Loucy (cell line): ENCODE results near the gene PTPMT1.

Source experiments
- H2AFZ ChIP-seq: fragments of 200-600 bp; sonication (generic); 2 replicates; pipeline ENCODE4 v1.6.0; 2016; ENCODE audit warnings: antibody characterized with exemption, mild to moderate bottlenecking, low read length, moderate library complexity
- H3F3A ChIP-seq: fragments of 200-600 bp; 2 replicates; pipeline ENCODE4 v1.6.0; 2016; ENCODE audit warnings: antibody characterized with exemption, low read depth, mild to moderate bottlenecking
- H3K27me3 ChIP-seq: fragments of 200-600 bp; sonication (generic); 2 replicates; pipeline ENCODE4 v1.6.1; 2014; ENCODE audit warnings: low read length, mild to moderate bottlenecking; ENCODE audit not compliant: insufficient read depth, poor library complexity, severe bottlenecking
- H3K36me3 ChIP-seq: fragments of 200-600 bp; sonication (generic); 2 replicates; pipeline ENCODE4 v1.6.1; 2016; ENCODE audit warnings: low read length; ENCODE audit not compliant: insufficient read depth
- H3K4me1 ChIP-seq: fragments of 200-600 bp; sonication (generic); 2 replicates; pipeline ENCODE4 v1.5.1; 2014; ENCODE audit warnings: low read length, mild to moderate bottlenecking; ENCODE audit not compliant: insufficient read depth, poor library complexity, severe bottlenecking
- H3K4me2 ChIP-seq: fragments of 200-600 bp; sonication (generic); 2 replicates; pipeline ENCODE4 v1.6.0; 2014; ENCODE audit warnings: antibody characterized with exemption, low read length, low read depth, mild to moderate bottlenecking; ENCODE audit not compliant: poor library complexity, severe bottlenecking
- H3K4me3 ChIP-seq: fragments of 200-600 bp; sonication (generic); 2 replicates; pipeline ENCODE4 v1.5.1; 2014; ENCODE audit warnings: low read length, mild to moderate bottlenecking, mixed read lengths; ENCODE audit not compliant: poor library complexity, severe bottlenecking
- H3K79me2 ChIP-seq: fragments of 200-600 bp; sonication (generic); 2 replicates; pipeline ENCODE4 v1.6.1; 2014; ENCODE audit warnings: low read length; ENCODE audit not compliant: insufficient read depth
- H3K9ac ChIP-seq: fragments of 200-600 bp; sonication (generic); 2 replicates; pipeline ENCODE4 v1.6.0; 2014; ENCODE audit warnings: mild to moderate bottlenecking, low read depth, low read length, moderate library complexity; ENCODE audit not compliant: poor library complexity, severe bottlenecking
- H3K9me2 ChIP-seq: fragments of 200-600 bp; sonication (generic); replicated peaks from 2 replicates; pipeline ENCODE4 v1.6.1; 2016; ENCODE audit warnings: low read depth, low read length, mixed read lengths
- H3K9me3 ChIP-seq: fragments of 200-600 bp; sonication (generic); 2 replicates; pipeline ENCODE4 v1.6.1; 2014; ENCODE audit warnings: mild to moderate bottlenecking, antibody characterized with exemption, low read length, low read depth; ENCODE audit not compliant: insufficient read depth
- H4K20me1 ChIP-seq: fragments of 200-600 bp; sonication (generic); 2 replicates; pipeline ENCODE4 v1.6.0; 2014; ENCODE audit warnings: antibody characterized with exemption, low read length, mild to moderate bottlenecking; ENCODE audit not compliant: insufficient read depth, poor library complexity, severe bottlenecking
- EZH2phosphoT487 ChIP-seq: fragments of 200-600 bp; IDR thresholded peaks from 2 replicates; pipeline ENCODE4 v1.6.1; 2018; ENCODE audit warnings: antibody characterized with exemption, mild to moderate bottlenecking, moderate library complexity, borderline replicate concordance
- TF ChIP-seq, protein P1 (sequence below): fragments of 200-600 bp; sonication (generic); conservative IDR thresholded peaks from 2 replicates; pipeline ENCODE4 v1.5.1; 2014; ENCODE audit warnings: mild to moderate bottlenecking, antibody characterized with exemption, low read length

PTPMT1 gene

DNA sequence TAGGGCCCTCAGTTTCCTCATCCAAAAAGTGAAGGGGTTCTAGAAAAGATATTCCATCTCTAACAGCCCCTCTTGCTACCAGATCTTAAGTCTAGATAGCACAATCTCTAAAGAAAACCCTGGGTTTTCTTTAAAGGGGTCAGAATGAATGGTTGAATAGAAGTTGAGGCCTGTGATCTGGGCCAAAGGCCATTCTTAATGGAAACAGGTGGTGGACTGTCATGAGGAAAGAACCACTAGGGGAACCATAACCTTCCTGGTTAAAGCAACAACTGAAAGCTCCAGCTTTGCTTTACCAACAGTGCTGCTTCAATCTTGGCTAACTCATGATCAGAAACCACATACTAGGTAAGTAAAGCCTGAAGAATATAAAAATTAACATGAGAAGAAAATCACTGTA is 14.3 kb upstream of the PTPMT1 start:
- peak overlapping the region; percentile 95 for H3K9ac ChIP-seq
- H2AFZ ChIP-seq = no peak overlapping the region
- TF ChIP-seq, protein P1, sequence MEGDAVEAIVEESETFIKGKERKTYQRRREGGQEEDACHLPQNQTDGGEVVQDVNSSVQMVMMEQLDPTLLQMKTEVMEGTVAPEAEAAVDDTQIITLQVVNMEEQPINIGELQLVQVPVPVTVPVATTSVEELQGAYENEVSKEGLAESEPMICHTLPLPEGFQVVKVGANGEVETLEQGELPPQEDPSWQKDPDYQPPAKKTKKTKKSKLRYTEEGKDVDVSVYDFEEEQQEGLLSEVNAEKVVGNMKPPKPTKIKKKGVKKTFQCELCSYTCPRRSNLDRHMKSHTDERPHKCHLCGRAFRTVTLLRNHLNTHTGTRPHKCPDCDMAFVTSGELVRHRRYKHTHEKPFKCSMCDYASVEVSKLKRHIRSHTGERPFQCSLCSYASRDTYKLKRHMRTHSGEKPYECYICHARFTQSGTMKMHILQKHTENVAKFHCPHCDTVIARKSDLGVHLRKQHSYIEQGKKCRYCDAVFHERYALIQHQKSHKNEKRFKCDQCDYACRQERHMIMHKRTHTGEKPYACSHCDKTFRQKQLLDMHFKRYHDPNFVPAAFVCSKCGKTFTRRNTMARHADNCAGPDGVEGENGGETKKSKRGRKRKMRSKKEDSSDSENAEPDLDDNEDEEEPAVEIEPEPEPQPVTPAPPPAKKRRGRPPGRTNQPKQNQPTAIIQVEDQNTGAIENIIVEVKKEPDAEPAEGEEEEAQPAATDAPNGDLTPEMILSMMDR = peak; percentile 75
- TF ChIP-seq EZH2phosphoT487 = no peak
- no peaks in the 10 kb centered on the region for H3F3A ChIP-seq
- no peaks in the 10 kb centered on the region for H3K9me2 ChIP-seq
- H3K4me2 ChIP-seq = peak overlapping the region; percentile 94
- peaks cover 38% of the 10 kb centered on the region for H3K4me1 ChIP-seq
- H3K9me3 ChIP-seq = no peaks in the 10 kb centered on the region
- peaks cover 72% of the 10 kb centered on the region for H3K79me2 ChIP-seq
- H4K20me1 ChIP-seq = peaks cover 62% of the 10 kb centered on the region
- no peaks in the 10 kb centered on the region for H3K27me3 ChIP-seq
- H3K36me3 ChIP-seq = no peaks in the 10 kb centered on the region
- H3K4me3 ChIP-seq = peak overlapping the region; percentile 99

DNA sequence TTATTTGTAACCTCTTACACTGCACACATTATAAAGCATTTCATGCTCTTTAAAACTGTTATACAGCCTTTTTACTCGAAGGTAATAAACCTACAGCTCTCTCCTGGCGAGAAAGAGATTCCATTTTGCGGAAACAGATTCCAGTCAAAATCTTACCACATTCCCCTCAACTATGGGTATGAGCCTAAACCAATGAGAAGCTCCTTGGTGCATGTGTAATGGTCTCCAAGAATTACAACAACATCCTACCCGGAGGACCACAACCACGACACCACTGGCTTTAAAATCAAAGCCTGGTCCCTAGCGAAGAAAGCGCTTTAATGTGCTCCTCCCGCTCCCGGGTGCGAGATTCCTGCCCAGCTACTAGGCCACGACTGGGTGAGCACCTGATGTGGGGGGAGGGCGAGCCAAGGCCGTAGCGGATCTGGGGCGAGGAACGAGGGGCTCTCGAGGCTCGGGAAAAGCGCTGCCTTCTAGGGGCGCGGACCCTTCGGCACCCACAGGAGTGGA is 13.3 kb upstream of the PTPMT1 start:
- H3K4me2 ChIP-seq = peak overlapping the region; percentile 94
- peaks cover 35% of the 10 kb centered on the region for H3K4me1 ChIP-seq
- H3K36me3 ChIP-seq = no peaks in the 10 kb centered on the region
- H3K9me2 ChIP-seq = no peaks in the 10 kb centered on the region
- H3F3A ChIP-seq = no peaks in the 10 kb centered on the region
- peak overlapping the region; percentile 95 for H3K9ac ChIP-seq
- peak overlapping the region; percentile 99 for H3K4me3 ChIP-seq
- TF ChIP-seq, protein P1 = no peak
- TF ChIP-seq EZH2phosphoT487 = no peak
- H3K9me3 ChIP-seq = no peaks in the 10 kb centered on the region
- H4K20me1 ChIP-seq = peaks cover 53% of the 10 kb centered on the region
- peak overlapping the region; percentile 56; the same call in 1 of the 2 replicates for H2AFZ ChIP-seq
- no peaks in the 10 kb centered on the region for H3K27me3 ChIP-seq
- H3K79me2 ChIP-seq = peaks cover 62% of the 10 kb centered on the region

DNA sequence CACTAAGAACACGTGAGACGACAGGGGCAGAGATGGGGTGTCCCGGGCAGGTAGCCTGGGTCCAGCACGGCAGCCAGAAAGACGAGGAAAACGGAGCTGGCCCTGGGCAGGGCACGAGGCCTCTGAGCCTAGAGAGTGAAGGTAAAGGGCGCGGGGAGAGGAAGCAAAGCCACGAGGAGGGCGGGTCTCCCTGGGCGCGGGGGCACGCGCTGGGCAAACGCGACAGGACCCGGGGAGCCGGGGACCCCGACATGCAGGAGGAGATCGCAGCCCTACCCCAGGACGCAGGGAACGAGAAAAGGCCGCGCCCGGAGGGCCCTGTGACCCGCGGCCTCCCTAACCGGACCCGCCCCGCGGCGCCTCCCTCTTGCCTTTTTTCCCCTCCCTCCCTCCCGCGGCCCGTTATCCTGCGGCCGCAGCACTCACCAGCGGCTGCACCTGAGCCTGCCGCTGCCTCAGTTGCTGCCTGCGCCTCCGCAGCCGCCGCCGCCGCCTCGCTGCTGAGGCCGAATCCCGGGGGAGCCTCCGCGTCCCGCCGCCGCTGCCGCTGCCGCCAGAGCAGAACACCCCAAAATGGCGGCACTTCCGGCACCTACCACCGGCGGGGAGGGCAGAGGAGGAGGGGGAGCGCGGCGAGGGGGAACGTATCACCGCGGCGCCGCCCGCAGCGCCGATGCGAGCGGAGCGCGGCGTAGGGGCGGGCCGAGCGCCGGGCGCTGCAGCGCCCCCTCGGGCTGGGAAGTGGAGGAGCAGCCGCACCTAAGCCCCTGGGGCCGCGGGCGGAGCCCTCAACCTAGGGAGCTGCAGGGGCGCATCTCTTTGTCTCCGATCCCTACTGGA is 12.6 kb upstream of the PTPMT1 start, which contains the start of gene CELF1:
Gene CELF1 (minus strand): TSS at position 567 of the 840 bp plus-strand sequence. CDS start 53,609 bp downstream, outside the sequence.
- H3K9me2 ChIP-seq = no peaks in the 10 kb centered on the region
- H3K79me2 ChIP-seq = peaks cover 55% of the 10 kb centered on the region
- no peaks in the 10 kb centered on the region for H3K36me3 ChIP-seq

More for the DNA sequence above, 12.6 kb upstream of the PTPMT1 start, which contains the start of gene CELF1:
- Histone ChIP-seq H2AFZ (peak within 1 kb of the TSS; percentile 99), H3K4me3 (peak within 1 kb of the TSS; percentile 99), H3K4me1 (peaks cover 31% of the 10 kb centered on the region), H3K4me2 (peak within 1 kb of the TSS; percentile 94), H3K9ac (peak within 1 kb of the TSS; percentile 95), H3K27me3 (no peaks in the 10 kb centered on the region), H4K20me1 (peaks cover 47% of the 10 kb centered on the region), H3K9me3 (no peaks in the 10 kb centered on the region), H3F3A (no peaks in the 10 kb centered on the region)
- TF ChIP-seq EZH2phosphoT487 = no peak
- TF ChIP-seq, protein P1 = peak; percentile 72
